ENCODE measurements around the gene OSBPL2. TPM values are rescaled to one million over a fixed set of nuclear protein-coding genes. Genes with fewer than 3 reads are reported as not detected.

OSBPL2 gene
- total RNA-seq, 1 experiment from 2014 or later: 36.9 TPM

- TF ChIP-seq, protein P1, sequence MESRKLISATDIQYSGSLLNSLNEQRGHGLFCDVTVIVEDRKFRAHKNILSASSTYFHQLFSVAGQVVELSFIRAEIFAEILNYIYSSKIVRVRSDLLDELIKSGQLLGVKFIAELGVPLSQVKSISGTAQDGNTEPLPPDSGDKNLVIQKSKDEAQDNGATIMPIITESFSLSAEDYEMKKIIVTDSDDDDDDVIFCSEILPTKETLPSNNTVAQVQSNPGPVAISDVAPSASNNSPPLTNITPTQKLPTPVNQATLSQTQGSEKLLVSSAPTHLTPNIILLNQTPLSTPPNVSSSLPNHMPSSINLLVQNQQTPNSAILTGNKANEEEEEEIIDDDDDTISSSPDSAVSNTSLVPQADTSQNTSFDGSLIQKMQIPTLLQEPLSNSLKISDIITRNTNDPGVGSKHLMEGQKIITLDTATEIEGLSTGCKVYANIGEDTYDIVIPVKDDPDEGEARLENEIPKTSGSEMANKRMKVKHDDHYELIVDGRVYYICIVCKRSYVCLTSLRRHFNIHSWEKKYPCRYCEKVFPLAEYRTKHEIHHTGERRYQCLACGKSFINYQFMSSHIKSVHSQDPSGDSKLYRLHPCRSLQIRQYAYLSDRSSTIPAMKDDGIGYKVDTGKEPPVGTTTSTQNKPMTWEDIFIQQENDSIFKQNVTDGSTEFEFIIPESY (IDR thresholded peaks at IDR 0.05; ENCODE audit: extremely low read depth, insufficient replicate concordance, low read length): no peak
- no peak for TF ChIP-seq TCF7L2 (IDR thresholded peaks at IDR 0.05; ENCODE audit: borderline replicate concordance, extremely low read depth, insufficient read depth, insufficient read length)
- TF ChIP-seq, protein P2, sequence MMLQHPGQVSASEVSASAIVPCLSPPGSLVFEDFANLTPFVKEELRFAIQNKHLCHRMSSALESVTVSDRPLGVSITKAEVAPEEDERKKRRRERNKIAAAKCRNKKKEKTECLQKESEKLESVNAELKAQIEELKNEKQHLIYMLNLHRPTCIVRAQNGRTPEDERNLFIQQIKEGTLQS (IDR thresholded peaks at IDR 0.05): no peak
- TF ChIP-seq FOSL1 (IDR thresholded peaks at IDR 0.05; ENCODE audit: low read depth): no peak
- TF ChIP-seq ZFX (IDR thresholded peaks at IDR 0.05): no peak
- no peak for TF ChIP-seq POLR2A (IDR thresholded peaks at IDR 0.05; ENCODE audit: borderline replicate concordance, extremely low read depth, insufficient read depth, insufficient read length)
- TF ChIP-seq EZH2phosphoT487 (IDR thresholded peaks at IDR 0.05; ENCODE audit: borderline replicate concordance): no peak
- TF ChIP-seq JUND (IDR thresholded peaks at IDR 0.05): no peak
- no peak for TF ChIP-seq ELF1 (IDR thresholded peaks at IDR 0.05; ENCODE audit: borderline replicate concordance, low read depth)
- TF ChIP-seq SP1 (IDR thresholded peaks at IDR 0.05; ENCODE audit: low read depth): no peak
- no peak for TF ChIP-seq CBX3 (IDR thresholded peaks at IDR 0.05; ENCODE audit: low read depth)
These were observed 72.8 kb downstream of the OSBPL2 start (continued) for GRCh38 chr20:62311150-62311549.

- peaks cover 3% of the 10 kb centered on the region; the same call in 1 of the 2 replicates for H4K20me1 ChIP-seq (ENCODE audit: insufficient read depth)
- CTCF ChIA-PET: no interaction called here
- no TSS peak for BruUV-seq (replicated peaks)
These were observed 73.7 kb downstream of the OSBPL2 start for GRCh38 chr20:62311832-62312661.

More at GRCh38 chr20:62311832-62312661, 73.7 kb downstream of the OSBPL2 start:
- H3K9ac ChIP-seq (ENCODE audit: low read length): no peak overlapping the region
- no peak overlapping the region for H2AFZ ChIP-seq (ENCODE audit: low read depth, low read length, poor library complexity, severe bottlenecking)
- DNase-seq (ENCODE audit: low read depth, low spot score) (no peak), ATAC-seq (no peak)
- peaks cover 8% of the 10 kb centered on the region for H3K79me2 ChIP-seq (ENCODE audit: insufficient read depth, low read length)
- ChIA-PET RAD21 (ENCODE audit: low non-redundant PET in 1 of 2, low total read pairs in 2 of 2, uncharacterized antibody in 2 of 2, unreplicated experiment in 2 of 2) (no interaction called here), POLR2A (no interaction called here)
- H3K27ac ChIP-seq (ENCODE audit: low read depth, low read length): no peak overlapping the region
- H3K36me3 ChIP-seq (ENCODE audit: control insufficient read depth in 1 of 2, insufficient read depth in 2 of 2, low read length in 2 of 2): peaks cover 18 to 42% of the 10 kb centered on the region in 2 experiments
- H3K4me1 ChIP-seq (ENCODE audit: control insufficient read depth in 1 of 2, insufficient read depth in 2 of 2, low read length in 2 of 2): no peaks in the 10 kb centered on the region; a peak in 1 of 4 replicates
- H3K27me3 ChIP-seq (ENCODE audit: insufficient read depth, low read length): no peaks in the 10 kb centered on the region
- no peak overlapping the region for H3K4me3 ChIP-seq (replicated peaks in 1 of 2; ENCODE audit: low read depth in 1 of 2, low read length in 2 of 2)
- no peak for TF ChIP-seq CBX3 (IDR thresholded peaks at IDR 0.05; ENCODE audit: low read depth)
- TF ChIP-seq EZH2phosphoT487 (IDR thresholded peaks at IDR 0.05; ENCODE audit: borderline replicate concordance): no peak
- TF ChIP-seq SP1 (IDR thresholded peaks at IDR 0.05; ENCODE audit: low read depth): no peak
- TF ChIP-seq, protein P1 (IDR thresholded peaks at IDR 0.05; ENCODE audit: extremely low read depth, insufficient replicate concordance, low read length): no peak
- TF ChIP-seq JUND (IDR thresholded peaks at IDR 0.05): no peak
- no peak for TF ChIP-seq EZH2 (IDR thresholded peaks at IDR 0.05)
- no peak for TF ChIP-seq YY1 (IDR thresholded peaks at IDR 0.05; ENCODE audit: extremely low read depth, insufficient replicate concordance, low read depth, low read length)
- no peak for TF ChIP-seq TCF7L2 (IDR thresholded peaks at IDR 0.05; ENCODE audit: borderline replicate concordance, extremely low read depth, insufficient read depth, insufficient read length)
- TF ChIP-seq, protein P3, sequence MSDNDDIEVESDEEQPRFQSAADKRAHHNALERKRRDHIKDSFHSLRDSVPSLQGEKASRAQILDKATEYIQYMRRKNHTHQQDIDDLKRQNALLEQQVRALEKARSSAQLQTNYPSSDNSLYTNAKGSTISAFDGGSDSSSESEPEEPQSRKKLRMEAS (IDR thresholded peaks at IDR 0.05): no peak
- no peak for TF ChIP-seq ZFX (IDR thresholded peaks at IDR 0.05)
- intact Hi-C loops (cut with micrococcal nuclease): no loop called here
- H3K9me2 ChIP-seq (ENCODE audit: insufficient read depth): no peaks in the 10 kb centered on the region
- H3K9me3 ChIP-seq (ENCODE audit: control insufficient read depth in 1 of 2, insufficient read depth in 1 of 2, low read depth in 1 of 2, low read length in 2 of 2): no peaks in the 10 kb centered on the region
- H3K4me2 ChIP-seq (ENCODE audit: low read length): no peak overlapping the region

All from HCT116 (cell line).